Body of pancreas (tissue), 4 donors: ENCODE results near the gene MRAP2. TPM values are rescaled to one million over a fixed set of nuclear protein-coding genes. Genes with fewer than 3 reads are reported as not detected.

Source experiments
- ATAC-seq: fragments of 150-250 bp; one replicate; pipeline ENCODE4 v1.9.1; 2016
- DNase-seq, 4 donors: peaks; one replicate each; pipeline ENCODE4 v3.0.0-alpha.2; 2019
- H3K27ac ChIP-seq, 4 donors: fragments of 200-600 bp; sonication (generic); 1 replicate in 3 of 4; 2 replicates in 1 of 4; pipeline versions ENCODE4 v1.5.1 to v1.6.1; 2016 to 2019; ENCODE audit warnings: mild to moderate bottlenecking in 1 of 4, mixed read lengths in 1 of 4, moderate library complexity in 1 of 4
- H3K27me3 ChIP-seq, 2 donors: fragments of 200-600 bp; sonication (generic); one replicate each; pipeline ENCODE4 v1.6.0; 2016; ENCODE audit warnings: mild to moderate bottlenecking in 1 of 2
- H3K36me3 ChIP-seq, 2 donors: fragments of 200-600 bp; sonication (generic); replicated peaks in 1 of 2; 2 replicates each; pipeline ENCODE4 v1.5.1; 2016; ENCODE audit warnings: low read depth in 2 of 2; ENCODE audit not compliant: insufficient read depth in 1 of 2
- H3K4me1 ChIP-seq: fragments of 200-600 bp; sonication (generic); one replicate; pipeline ENCODE4 v1.6.0; 2016
- H3K4me3 ChIP-seq, 2 donors: fragments of 200-600 bp; sonication (generic); 1 replicate in 1 of 2; 2 replicates in 1 of 2; pipeline ENCODE4 v1.5.1; 2016 to 2019
- H3K9me3 ChIP-seq, 3 donors: fragments of 200-600 bp; sonication (generic); 1 replicate in 2 of 3; 2 replicates in 1 of 3; pipeline ENCODE4 v1.5.1; 2016
- POLR2A ChIP-seq, 3 donors: fragments of 450-650 bp; IDR thresholded peaks; one replicate each; pipeline ENCODE4 v1.6.1; 2016; ENCODE audit warnings: antibody characterized with exemption in 3 of 3, mild to moderate bottlenecking in 2 of 3
- WGBS, 2 donors: methylation state at CpG; one replicate each; pipeline ENCODE4 v1.1.5; 2017; 5-methylcytosine and 5-hydroxymethylcytosine counted together
- intact Hi-C: fragments of 100-400 bp; cut with DNase I; formaldehyde crosslinking; loops from one replicate; pipeline ENCODE4 v1.15.1; 2023
- total RNA-seq, 2 donors: library from RNA; depleted of rRNA; stranded (reverse); fragments of >200 nt; gene quantifications; one replicate each; pipeline ENCODE4 v1.1.0, GENCODE V29; 2016
- TF ChIP-seq, protein P1 (sequence below), 7 experiments: fragments of 450-650 bp in 4 of 7; fragments of 200-600 bp in 3 of 7; sonication (generic) in 3 of 7; IDR thresholded peaks; one replicate each; pipeline ENCODE4 v1.5.1; 2016 to 2019; ENCODE audit warnings: antibody characterized with exemption in 7 of 7

The MRAP2 gene
- total RNA-seq, 2 donors from 2014 or later, result 2.3 to 3.6 TPM

DNA sequence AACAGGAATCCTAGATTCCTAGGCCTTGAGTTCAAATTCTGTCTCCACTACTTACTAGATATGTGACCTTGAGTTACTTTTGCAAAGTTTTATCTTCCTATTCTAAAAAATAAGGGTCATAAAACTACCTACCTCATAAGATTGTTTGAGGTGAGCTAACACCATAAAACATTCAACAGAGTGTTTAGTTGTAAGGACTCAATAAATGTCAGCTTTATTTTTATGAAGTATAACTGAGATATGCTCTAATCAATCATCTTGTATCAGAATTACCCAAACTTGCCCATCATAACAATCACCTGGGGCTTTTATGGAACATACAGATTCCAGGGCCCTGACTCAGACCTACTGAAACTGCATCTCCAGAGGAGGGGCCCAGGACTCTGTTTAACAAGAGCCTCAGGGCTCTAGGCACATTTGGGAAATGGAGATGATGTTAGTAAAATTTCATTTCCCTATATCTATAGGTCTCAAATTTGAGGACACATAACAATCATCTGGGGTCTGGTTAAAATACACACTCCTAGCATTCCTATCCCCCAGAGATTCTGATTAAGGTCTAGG is 35.5 kb upstream of the MRAP2 start:
- H3K36me3 ChIP-seq, result no peaks in the 10 kb centered on the region
- H3K27ac ChIP-seq, result no peak overlapping the region
- H3K9me3 ChIP-seq, result no peaks in the 10 kb centered on the region
- no peak for TF ChIP-seq POLR2A (IDR thresholded peaks at IDR 0.05)
- TF ChIP-seq, protein P1, sequence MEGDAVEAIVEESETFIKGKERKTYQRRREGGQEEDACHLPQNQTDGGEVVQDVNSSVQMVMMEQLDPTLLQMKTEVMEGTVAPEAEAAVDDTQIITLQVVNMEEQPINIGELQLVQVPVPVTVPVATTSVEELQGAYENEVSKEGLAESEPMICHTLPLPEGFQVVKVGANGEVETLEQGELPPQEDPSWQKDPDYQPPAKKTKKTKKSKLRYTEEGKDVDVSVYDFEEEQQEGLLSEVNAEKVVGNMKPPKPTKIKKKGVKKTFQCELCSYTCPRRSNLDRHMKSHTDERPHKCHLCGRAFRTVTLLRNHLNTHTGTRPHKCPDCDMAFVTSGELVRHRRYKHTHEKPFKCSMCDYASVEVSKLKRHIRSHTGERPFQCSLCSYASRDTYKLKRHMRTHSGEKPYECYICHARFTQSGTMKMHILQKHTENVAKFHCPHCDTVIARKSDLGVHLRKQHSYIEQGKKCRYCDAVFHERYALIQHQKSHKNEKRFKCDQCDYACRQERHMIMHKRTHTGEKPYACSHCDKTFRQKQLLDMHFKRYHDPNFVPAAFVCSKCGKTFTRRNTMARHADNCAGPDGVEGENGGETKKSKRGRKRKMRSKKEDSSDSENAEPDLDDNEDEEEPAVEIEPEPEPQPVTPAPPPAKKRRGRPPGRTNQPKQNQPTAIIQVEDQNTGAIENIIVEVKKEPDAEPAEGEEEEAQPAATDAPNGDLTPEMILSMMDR (IDR thresholded peaks at IDR 0.05), result no peak
- DNase-seq (no peak), ATAC-seq (no peak)
- intact Hi-C loops, result no loop called here
- no peak overlapping the region for H3K4me3 ChIP-seq
- no peaks in the 10 kb centered on the region for H3K4me1 ChIP-seq
- no peaks in the 10 kb centered on the region for H3K27me3 ChIP-seq

DNA sequence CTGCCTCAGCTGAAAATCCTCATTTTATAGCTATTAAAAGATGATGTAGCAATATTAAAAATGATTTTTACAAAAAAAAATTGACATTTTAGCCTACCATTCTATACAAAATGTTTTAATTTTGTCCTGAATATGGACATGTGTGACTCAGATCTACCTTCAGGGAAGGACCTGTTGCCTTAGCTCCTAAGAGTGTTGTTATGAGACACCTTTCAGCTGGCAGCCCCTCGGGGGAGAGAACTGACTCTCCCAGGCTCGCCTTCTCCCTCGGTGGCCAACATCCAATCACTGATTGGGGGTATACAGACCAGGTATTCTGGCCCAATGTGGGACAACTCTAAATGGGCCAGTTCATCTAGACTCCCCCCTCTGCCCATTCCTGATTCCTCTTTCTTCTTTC is 32.5 kb upstream of the MRAP2 start:
- DNase-seq (no peak), ATAC-seq (no peak)
- no peaks in the 10 kb centered on the region for H3K36me3 ChIP-seq
- TF ChIP-seq, protein P1 (IDR thresholded peaks at IDR 0.05), result no peak
- no peak for TF ChIP-seq POLR2A (IDR thresholded peaks at IDR 0.05)
- intact Hi-C loops, result no loop called here
- H3K27ac ChIP-seq, result no peak overlapping the region
- H3K4me1 ChIP-seq, result no peaks in the 10 kb centered on the region
- 51 to 61% methylated on average over 3 of the region's 3 CpGs for WGBS, 2 donors
- no peak overlapping the region for H3K4me3 ChIP-seq
- no peaks in the 10 kb centered on the region for H3K27me3 ChIP-seq
- H3K9me3 ChIP-seq, result no peaks in the 10 kb centered on the region

DNA sequence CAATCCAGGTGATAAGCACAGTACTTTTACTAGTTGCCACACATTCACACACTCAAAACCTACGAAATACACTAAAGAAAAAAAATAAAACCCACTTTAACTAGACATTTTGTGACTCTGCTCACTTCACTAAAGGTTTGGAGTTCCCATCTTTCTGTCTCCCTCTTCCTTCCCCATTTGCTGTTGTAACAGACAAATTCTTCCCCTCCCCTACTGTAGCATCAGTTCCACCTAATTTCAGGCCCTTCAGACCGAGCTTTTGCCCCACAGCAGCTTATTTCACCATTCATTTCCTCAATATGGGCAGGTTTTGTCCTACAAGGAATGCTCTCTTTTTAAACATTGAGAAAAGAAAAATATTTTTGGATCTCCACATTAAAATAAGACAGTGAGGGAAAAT is 31.3 kb upstream of the MRAP2 start:
- no peaks in the 10 kb centered on the region for H3K9me3 ChIP-seq
- no peak overlapping the region for H3K27ac ChIP-seq
- DNase-seq, result no peak
- no peak overlapping the region for H3K4me3 ChIP-seq
- intact Hi-C loops, result no loop called here
- TF ChIP-seq POLR2A (IDR thresholded peaks at IDR 0.05), result no peak
- TF ChIP-seq, protein P1 (IDR thresholded peaks at IDR 0.05), result no peak
- ATAC-seq, result no peak
- H3K4me1 ChIP-seq, result no peaks in the 10 kb centered on the region
- H3K27me3 ChIP-seq, result no peaks in the 10 kb centered on the region
- H3K36me3 ChIP-seq, result no peaks in the 10 kb centered on the region
- 39 to 41% methylated on average over 2 of the region's 2 CpGs for WGBS, 2 donors

DNA sequence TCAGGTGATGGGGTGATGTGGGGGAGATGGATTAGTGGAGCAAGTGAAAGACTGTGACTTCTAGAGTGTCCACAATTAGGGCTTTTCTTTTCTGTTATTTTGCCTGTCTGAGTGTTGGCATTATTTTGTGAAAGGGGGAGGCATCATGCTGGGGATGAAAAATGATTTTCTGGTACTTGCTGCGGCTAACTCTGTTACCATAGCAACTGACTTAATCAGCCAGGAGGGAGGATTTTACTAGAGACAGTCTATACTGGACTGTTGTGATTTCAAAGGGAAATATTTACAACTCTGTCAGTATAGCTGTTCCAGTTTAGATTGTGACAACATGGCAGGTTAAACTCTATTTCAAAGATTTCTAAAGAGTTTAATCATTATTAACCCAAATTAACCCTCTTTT is 30.4 kb upstream of the MRAP2 start:
- Histone ChIP-seq H3K27ac (no peak overlapping the region), H3K9me3 (no peaks in the 10 kb centered on the region), H3K4me1 (no peaks in the 10 kb centered on the region), H3K27me3 (no peaks in the 10 kb centered on the region), H3K36me3 (no peaks in the 10 kb centered on the region), H3K4me3 (no peak overlapping the region)
- DNase-seq (no peak), ATAC-seq (no peak)
- WGBS, 2 donors, result 29 to 32% methylated on average over 1 of the region's 1 CpG
- intact Hi-C loops, result no loop called here
- no peak for TF ChIP-seq POLR2A (IDR thresholded peaks at IDR 0.05)
- TF ChIP-seq, protein P1 (IDR thresholded peaks at IDR 0.05), result no peak

DNA sequence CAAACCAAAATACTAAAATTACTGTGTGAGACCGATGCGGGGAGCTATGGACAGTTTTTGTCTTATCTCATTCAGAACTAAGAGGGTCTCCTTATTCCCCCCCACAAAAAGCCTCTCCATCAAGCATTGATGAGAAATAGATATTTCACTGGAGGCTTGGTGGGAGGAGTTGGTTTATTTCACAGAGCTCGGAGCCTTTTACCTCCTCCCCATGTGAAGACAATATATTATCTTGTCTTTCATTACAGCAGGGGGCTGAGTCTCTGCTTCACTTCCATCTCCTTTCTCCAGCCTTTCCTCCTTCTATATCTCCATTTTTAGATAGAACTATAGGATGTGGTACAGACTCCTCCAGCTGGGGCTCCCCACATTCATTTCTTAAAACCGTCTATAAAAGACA is 29.9 kb upstream of the MRAP2 start:
- DNase-seq (no peak), ATAC-seq (no peak)
- no peak overlapping the region for H3K4me3 ChIP-seq
- no peaks in the 10 kb centered on the region for H3K36me3 ChIP-seq
- no peak overlapping the region for H3K27ac ChIP-seq
- H3K4me1 ChIP-seq, result no peaks in the 10 kb centered on the region
- WGBS, 2 donors, result 70 to 73% methylated on average over 4 of the region's 4 CpGs
- TF ChIP-seq, protein P1 (IDR thresholded peaks at IDR 0.05), result no peak
- no peak for TF ChIP-seq POLR2A (IDR thresholded peaks at IDR 0.05)
- H3K9me3 ChIP-seq, result no peaks in the 10 kb centered on the region
- intact Hi-C loops, result no loop called here
- H3K27me3 ChIP-seq, result no peaks in the 10 kb centered on the region
